NCI-H146 treated with DMSO at 0.1 percent for 48 hours (cell line): ENCODE data around the gene TMIGD1.

Experiments used
- DNase-seq: peaks from one replicate; lab custom pipeline; 2025; ENCODE audit not compliant: unreplicated experiment; lab: John Stamatoyannopoulos, UW

Gene TMIGD1

DNA sequence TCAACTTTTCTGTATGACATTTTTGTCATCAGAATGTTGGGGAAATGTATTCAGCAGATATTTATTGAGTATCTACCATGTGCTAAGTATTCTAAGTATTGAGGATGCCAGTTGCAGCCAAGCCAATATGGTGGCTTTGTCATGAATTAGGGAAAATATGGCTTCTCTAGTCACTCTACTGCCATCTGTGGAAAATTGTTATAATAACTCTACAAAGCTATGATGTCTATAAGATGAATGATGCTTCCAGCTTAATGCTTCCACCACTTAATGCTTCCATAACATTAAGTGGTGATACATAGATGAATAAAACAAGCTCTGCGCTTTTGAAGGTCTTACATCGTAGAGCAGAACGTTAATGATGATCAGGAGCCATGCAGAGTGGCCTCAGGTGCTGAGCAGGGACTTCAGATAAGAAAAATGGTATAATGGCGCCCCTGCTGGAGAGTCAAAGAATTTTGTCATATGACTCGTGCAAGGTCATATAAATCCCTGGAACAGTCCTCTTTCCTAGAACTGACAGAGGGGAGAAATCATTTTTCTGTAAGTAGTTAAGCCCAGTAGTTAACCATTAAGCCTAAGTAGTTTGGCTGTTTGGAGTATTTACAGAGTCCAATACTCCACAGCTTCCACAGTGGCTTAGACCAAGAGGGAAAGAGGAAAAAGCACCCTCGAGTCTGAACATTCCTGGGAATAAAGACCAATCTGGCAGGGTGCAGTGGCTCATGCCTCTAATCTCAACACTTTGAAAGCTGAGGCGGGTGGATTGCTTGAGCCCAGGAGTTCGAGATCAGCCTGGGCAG lies 2.7 kb upstream of the TMIGD1 start:
- peak; percentile 95 for DNase-seq

DNA sequence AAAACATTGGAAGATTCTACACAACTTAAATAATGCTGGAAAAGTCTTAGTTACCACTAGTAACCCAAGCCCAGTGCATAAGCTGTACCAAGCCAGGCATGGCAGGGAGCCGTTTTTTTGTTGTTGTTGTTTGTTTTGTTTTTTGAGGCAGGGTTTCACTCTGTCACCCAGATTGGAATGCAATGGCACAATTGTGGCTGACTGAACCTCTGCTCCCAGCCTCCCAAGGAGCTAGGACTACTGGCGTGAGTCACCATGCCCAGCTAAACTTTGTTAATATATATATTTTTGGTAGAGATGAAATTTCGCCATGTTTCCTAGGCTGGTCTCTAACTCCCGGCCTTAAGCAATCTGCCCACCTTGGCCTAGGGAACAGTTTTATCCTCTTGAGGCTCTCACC lies 564 bp upstream of the TMIGD1 start:
- DNase-seq, result no peak

GRCh38 chr17:30332057-30332542 lies 1.8 kb downstream of the TMIGD1 start:
- no peak for DNase-seq

DNA sequence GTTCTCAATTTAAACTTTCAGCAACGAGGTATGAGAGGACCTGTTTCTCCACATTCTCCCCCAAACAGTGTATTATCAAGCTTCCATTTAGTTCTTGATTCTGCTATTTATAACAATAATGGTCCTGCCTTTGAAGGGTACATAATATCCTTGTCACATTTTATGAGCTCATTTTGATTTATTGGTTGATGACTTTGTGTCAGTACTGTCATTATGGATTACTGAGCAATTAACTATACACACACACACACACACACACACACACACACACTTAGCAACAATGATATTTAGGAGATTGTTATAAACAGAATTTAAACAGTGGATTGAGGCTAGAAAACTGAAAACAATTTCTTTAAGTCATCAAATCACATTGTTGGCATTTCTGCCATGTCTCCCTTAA lies 7.0 kb downstream of the TMIGD1 start:
- DNase-seq, result peak; percentile 94

DNA sequence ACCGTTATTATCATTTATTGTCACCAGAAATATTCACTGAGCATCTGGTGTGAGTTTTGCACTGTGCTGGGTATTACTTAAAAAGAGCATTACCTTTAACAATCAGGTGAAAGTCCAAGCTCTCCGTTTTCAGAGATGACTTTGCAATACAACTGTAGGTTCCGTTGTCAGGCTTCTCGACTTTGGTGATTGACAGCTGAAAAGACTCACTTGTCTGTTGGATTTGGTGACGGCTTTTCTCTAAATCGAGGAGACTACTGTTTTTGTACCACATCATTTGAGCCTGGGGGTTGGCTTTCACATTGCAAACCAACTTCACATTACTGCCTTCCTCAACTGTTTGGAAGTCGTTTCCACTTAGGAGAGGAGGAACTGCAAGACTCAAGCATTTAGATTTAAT lies 9.1 kb downstream of the TMIGD1 start:
- DNase-seq, result no peak

DNA sequence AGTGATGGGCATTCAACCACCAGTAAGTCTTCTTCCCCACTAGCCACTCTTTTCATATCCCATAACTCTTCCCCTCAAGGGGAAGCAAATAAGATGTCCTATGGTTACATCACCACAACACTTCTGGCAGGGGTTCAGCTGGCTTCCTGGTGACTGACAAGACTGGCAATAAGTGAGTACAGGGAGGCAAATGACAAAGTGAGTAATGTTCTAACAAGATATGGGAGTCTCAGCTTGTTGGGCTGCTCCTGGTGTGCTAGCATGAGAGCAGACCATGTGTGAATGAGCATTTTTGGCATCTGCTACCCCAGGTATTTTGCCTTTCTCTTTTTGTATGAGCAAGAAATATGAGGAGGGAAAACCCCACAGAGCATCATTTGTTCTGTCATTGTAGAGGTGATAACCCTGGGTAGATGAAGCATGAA lies 9.9 kb downstream of the TMIGD1 start:
- DNase-seq, result peak; percentile 73

DNA sequence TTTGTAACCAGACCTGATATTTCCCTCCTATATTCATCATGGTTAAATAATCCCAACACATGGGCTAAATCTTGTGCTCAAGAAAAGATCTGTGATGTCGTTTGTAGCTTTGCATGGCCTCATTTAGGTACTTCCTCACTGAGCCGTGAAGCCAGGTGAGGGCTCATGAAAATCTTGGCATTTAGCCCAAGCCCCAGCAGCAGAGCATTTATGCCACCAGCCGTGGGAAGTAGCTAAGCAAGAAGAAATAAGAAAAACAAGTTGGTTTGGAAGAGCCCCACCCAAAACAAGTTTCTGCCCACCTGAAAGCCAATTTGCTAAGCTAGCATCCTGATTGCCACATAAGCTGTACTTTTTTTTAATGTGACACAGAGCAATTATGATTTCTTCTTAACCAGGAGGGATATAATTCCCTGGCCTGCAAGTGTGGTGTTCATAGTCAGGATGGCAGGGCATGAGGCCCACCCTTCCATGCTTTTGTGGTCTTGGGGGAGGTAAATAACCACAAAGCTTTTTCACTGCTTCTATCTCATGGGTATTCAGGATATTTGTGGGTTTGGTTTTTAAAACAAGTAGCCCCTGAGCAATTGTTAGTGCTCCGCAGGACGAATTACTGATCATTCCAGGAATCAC lies 10.5 kb downstream of the TMIGD1 start:
- DNase-seq, result peak; percentile 15

- peak; percentile 61 for DNase-seq
Observed at GRCh38 chr17:30321314-30321713, 12.5 kb downstream of the TMIGD1 start.

DNA sequence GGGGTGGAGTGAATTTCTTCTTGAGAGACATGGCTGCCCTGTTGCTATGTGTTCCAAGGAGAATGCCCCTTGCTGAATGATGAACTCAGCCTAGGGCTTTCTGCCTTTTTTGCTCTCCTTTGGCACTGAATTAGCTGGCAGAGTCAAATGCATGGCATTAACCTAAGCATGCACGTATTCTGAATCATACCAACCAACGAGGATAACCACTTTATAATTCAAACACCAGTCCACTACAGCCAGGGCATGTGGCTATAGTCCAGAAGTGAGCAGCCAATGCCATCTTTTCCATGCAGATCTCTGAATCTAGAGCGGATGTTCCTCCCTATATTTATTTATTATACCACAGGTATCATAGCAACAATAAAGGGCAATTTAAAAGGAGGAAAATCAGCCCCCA lies 15.7 kb downstream of the TMIGD1 start:
- no peak for DNase-seq

DNA sequence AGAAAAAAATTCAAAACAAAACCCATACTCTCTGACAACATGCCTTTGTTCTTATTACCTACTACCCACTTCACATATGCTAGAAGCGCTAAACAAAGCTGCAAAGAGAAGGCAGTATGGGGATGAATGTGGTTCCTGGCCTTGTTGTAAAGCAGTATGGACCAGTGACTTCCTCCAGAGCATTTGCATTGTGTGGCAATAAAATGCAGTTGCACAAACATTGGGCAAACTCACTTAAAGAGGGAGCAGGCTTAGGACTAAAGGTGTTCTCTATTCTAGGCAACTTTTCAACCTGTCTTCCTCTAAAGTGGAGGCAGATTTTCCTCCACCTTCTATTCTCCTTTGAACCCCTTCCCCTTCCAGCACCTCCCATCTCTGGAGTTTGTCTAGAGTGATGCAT lies 17.1 kb downstream of the TMIGD1 start:
- DNase-seq, result no peak

DNA sequence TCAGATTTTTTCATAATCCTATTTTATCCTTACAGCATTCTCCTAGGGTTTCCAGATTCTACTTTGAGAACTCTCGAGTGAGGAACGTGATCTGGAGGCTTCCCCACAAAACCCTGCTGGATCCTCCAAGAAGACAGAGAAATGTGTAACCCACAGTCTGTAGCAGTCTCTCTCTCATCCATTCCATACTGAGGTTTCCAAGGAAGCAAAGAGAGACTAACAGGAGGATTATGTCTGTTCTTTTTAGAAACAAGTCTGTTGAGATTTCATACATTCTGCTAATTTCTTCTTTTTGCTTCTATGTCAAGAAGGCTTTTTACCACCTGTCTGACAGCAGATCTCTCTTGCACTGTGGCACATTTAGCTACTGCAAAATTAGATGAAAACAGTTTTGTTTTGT lies 18.8 kb downstream of the TMIGD1 start:
- DNase-seq, result no peak

- no peak for DNase-seq
Observed at GRCh38 chr17:30314474-30314873, 19.4 kb downstream of the TMIGD1 start.

DNA sequence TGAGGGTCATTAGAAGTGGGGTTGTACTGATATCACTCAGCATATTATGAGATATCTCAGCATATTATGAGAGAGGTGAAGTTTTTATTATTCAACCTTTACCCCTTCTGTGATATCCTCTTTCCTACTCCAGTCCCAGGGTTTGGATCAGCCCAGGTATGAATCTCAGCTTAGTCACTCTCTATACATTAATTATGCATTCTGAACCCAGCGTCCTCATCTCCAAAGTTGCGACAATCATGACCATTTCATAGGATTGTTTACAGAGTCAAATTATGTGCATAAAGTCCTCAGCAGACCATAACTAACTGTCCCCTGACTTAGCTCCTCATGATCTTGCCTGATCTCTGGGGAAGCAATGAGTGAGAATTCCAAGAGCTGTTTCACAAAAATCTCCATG lies 21.6 kb downstream of the TMIGD1 start:
- no peak for DNase-seq

DNA sequence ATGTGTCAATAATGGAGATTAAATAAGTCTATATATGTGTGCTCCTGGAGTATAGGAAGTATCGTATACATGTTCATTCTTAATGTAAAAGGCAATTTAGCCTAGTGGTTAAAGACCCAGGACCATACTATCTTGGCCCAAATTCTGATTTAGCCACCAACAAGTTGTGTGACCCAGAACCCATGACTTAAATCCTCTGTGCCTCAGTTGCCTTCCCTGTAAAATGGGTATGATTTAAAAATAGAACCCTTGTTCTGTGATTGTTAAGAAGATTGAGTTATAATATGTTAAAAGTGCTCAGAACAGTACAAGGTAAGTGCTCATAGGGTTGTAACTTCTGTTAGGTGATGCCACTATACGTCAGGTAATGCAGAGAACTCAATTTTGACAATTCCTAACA lies 23.3 kb downstream of the TMIGD1 start:
- no peak for DNase-seq

DNA sequence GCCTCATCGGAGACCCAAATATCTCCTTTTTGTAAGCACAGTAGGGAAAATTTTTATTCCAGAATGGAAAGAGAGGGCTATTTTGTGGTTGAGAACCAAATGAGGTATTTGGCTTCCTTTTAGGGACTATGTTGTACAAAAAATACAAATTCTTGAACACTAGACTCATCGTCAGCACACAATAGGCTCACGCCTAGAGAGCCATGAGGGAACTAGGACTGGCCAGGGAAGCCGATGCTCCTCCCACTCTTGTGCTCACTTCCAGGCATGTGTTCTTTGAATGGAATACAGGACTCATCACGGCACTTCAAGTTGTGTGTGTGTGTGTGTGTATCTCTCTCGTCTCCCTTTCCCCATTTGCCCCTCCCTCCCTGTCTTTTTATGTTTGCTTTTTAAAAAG lies 24.3 kb downstream of the TMIGD1 start:
- no peak for DNase-seq

- DNase-seq, result no peak
Observed at GRCh38 chr17:30308406-30308805, 25.5 kb downstream of the TMIGD1 start.

- no peak for DNase-seq
Observed at GRCh38 chr17:30304778-30305177, 29.1 kb downstream of the TMIGD1 start.

GRCh38 chr17:30302241-30302640 lies 31.6 kb downstream of the TMIGD1 start:
- no peak for DNase-seq

- no peak for DNase-seq
Observed at GRCh38 chr17:30300818-30301217, 33.0 kb downstream of the TMIGD1 start.

DNA sequence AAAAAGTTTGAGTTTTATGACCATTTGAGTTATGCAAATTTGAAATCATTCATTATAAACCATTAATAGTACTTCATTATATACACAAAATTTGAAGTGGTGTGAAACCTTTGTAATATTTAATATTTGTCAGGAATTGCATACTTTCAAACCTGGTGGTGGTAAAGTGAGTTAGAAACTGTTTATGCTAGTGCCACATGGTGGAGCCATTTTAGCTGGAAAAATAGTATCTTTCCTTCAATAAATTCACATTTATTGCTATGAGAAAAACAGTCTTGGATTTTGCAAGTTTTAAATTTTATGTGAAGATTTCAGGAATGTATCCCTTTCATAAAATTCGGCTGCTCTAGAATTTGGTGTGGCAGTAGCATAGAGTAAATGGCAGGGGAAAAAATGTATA lies 34.9 kb downstream of the TMIGD1 start:
- DNase-seq, result no peak

GRCh38 chr17:30297715-30298114 lies 36.1 kb downstream of the TMIGD1 start:
- DNase-seq, result no peak

GRCh38 chr17:30296499-30297080 lies 37.3 kb downstream of the TMIGD1 start:
- DNase-seq, result no peak
